HK-2 (cell line): ENCODE results near the gene CRELD1.
"Not testable (repeated sequence)": the region's sequence is repeated elsewhere in the genome, so short reads cannot be mapped to it uniquely, and the experiment has no call there.

Experiments used
- DNase-seq: peaks from one replicate; pipeline ENCODE4 v3.0.0-alpha.2; 2018; ENCODE audit not compliant: unreplicated experiment

Gene CRELD1

DNA sequence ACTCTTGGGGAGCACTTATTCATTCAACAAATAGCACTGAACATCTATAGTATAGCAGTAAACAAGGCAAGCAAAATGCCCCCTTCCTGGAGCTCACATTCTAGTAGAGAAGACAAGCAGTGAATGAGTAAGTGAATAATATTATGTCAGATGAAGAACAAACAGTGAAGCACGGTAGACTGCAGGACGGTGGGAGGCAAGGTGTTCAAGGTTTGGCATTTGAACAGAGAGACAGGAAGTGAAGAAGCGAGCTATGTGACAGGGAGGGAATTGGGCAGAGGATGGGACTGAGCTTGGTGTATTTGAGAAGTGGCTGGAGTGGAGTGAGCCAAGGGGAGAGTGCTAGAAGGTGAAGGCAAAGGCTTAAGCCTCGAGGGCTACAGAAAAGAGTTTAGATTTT is 1.4 kb downstream of the CRELD1 start:
- DNase-seq: no peak

GRCh38 chr3:9935966-9936510 is 2.4 kb downstream of the CRELD1 start:
- DNase-seq: no peak

GRCh38 chr3:9937486-9938238 is 4.0 kb downstream of the CRELD1 start:
- DNase-seq: no peak

- DNase-seq: no peak
Measured at GRCh38 chr3:9938966-9939365, 5.3 kb downstream of the CRELD1 start.

DNA sequence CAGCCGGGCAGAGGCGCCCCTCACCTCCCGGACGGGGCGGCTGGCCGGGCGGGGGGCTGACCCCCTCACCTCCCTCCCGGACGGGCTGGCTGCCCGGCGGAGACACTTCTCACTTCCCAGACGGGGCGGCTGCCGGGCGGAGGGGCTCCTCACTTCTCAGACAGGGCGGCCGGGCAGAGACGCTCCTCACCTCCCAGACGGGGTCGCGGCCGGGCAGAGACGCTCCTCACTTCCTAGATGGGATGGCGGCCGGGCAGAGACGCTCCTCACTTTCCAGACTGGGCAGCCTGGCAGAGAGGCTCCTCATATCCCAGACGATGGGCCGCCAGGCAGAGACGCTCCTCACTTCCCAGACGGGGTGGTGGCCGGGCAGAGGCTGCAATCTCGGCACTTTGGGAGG is 6.3 kb downstream of the CRELD1 start:
- DNase-seq: not testable (repeated sequence)

- DNase-seq: no peak
Measured at GRCh38 chr3:9940746-9941145, 7.1 kb downstream of the CRELD1 start.

- no peak for DNase-seq
Measured at GRCh38 chr3:9942164-9942563, 8.5 kb downstream of the CRELD1 start.

- no peak for DNase-seq
Measured at GRCh38 chr3:9942934-9943690, 9.5 kb downstream of the CRELD1 start.

DNA sequence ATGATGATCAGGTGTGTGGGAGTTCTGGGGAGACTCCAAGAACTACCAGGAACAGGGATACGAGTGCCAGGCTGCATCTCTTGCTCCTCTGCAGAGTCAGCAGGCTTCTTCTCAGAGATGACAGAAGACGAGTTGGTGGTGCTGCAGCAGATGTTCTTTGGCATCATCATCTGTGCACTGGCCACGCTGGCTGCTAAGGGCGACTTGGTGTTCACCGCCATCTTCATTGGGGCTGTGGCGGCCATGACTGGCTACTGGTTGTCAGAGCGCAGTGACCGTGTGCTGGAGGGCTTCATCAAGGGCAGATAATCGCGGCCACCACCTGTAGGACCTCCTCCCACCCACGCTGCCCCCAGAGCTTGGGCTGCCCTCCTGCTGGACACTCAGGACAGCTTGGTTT is 10.6 kb downstream of the CRELD1 start:
- no peak for DNase-seq

DNA sequence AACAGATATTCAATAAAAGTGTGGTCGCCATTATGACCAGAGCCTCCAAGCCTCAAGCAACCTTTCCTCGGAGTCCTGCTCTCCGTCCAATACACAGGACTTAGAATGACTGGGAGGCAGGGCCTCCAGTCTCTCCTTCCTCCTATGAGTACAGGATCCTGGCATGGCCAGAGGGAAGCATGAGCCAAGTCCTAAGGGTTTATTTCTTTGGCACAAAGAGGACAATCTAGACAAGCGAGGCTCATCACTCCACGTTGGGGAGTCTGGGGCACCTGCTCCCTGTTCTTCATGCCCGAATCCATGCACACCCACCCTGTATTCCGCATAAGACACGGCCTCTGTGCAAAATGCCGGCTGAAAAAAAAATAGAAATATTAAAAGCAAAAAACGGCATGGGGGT is 11.7 kb downstream of the CRELD1 start:
- no peak for DNase-seq

- DNase-seq: peak; percentile 86
Measured at GRCh38 chr3:9946112-9947024, 12.7 kb downstream of the CRELD1 start.

- DNase-seq: peak; percentile 76
Measured at GRCh38 chr3:9947025-9947995, 13.7 kb downstream of the CRELD1 start.

- DNase-seq: no peak
Measured at GRCh38 chr3:9948586-9948985, 15.0 kb downstream of the CRELD1 start.

DNA sequence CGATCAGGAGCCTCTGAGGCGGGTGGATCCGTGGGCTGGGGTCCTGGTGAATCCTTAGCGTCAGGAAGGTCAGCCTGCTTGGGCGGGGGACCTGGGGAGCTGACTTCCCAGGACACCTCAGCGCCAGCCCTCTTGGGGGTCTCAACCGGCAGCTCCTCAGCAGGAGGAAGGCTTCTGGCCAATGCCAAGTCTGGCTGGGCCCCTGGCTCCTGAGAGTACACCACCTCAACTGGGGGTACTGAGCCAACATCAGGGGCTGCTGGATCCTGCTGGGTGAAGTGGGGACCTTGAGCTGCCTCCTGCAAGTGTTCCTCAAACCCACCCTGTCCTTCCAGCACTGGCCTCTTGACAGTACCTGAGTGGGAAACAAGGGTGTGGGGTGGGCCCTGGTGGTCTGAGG is 15.5 kb downstream of the CRELD1 start:
- DNase-seq: no peak

DNA sequence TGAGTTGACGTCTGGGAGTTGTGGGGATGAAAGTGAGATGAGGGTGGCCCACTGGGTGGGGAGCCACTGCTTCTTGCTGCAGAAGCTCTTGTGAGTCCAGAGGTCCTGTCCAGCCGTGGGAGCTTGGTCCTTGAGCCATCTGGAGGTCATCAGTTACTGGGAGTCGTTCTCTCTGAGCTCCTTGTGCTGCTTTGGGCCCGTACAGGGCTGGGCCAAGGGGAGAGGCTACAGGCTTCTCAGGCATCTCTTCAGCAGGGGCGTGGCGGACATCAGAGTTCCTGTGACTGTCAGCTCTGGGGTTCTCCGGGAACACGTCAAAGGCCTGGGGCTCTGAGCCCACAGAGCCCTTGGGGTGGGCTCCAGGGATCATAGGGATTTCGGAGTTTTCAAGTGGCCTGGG is 16.0 kb downstream of the CRELD1 start:
- no peak for DNase-seq

GRCh38 chr3:9951126-9951525 is 17.5 kb downstream of the CRELD1 start:
- no peak for DNase-seq

GRCh38 chr3:9951598-9951961 is 17.9 kb downstream of the CRELD1 start:
- DNase-seq: no peak

- peak; percentile 27 for DNase-seq
Measured at GRCh38 chr3:9951962-9952805, 18.6 kb downstream of the CRELD1 start, which contains the start of gene PRRT3. Gene PRRT3 (minus strand): TSS chr3:9952408. CDS start chr3:9950115, 2,293 bp downstream.

DNA sequence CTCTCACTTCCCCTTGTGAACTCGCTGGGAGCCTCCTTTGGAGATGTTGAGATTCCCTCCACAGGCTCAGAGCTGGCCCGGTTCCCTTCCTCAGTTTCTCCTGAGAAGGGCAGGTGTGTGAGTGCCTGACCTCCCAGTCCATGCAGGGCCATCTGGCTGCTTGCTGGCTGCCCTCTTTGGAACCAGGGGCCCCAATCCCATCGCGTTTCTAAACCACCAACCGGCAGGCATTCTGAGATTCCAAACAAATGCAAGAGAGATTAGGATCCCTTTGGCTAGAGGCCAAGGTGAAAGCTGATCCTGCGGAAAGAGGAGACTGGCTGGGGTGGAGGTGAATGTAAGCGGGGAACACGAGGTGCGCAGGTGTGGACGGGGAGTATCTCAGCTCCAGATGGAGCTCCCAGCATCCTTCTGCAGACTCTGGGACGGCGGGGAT is 21.5 kb downstream of the CRELD1 start:
- no peak for DNase-seq
